ENCODE results near the gene GSG1L.

The GSG1L gene

GRCh38 chr16:28063591-28064061 is at the start of gene GSG1L:
TSS of gene GSG1L (minus strand) at chr16:28063714. CDS start at chr16:28063424, 290 bp downstream.
- DNase-seq (ENCODE audit: low spot score), result no peak

- no peak for DNase-seq (ENCODE audit: low spot score)
Measured at GRCh38 chr16:28112908-28113307, 49.4 kb upstream of the GSG1L start.

DNA sequence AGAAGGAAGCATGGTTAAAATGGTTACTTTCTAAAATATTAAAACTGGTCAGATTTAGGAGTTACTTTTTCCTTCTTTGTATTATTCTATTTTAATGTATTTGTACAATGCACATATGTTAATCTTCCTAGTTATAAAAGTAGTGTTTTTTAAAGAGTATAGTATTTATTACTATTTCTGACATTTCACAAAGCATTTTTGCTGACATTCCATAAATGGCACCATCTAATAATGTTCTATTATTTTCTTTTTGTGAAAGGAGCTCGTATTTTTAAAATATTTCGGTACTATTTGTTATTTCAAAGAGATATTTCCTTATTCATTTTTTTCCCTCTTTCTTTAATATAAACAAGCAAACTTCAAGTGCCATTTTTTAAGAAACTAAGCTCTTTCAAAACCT is 47.5 kb upstream of the GSG1L start:
- DNase-seq (ENCODE audit: low spot score), result no peak

GRCh38 chr16:28110479-28110878 is 47.0 kb upstream of the GSG1L start:
- DNase-seq (ENCODE audit: low spot score), result no peak

GRCh38 chr16:28110074-28110473 is 46.6 kb upstream of the GSG1L start:
- no peak for DNase-seq (ENCODE audit: low spot score)

GRCh38 chr16:28108590-28109247 is 45.2 kb upstream of the GSG1L start:
- no peak for DNase-seq (ENCODE audit: low spot score)

GRCh38 chr16:28107232-28107631 is 43.7 kb upstream of the GSG1L start:
- no peak for DNase-seq (ENCODE audit: low spot score)

GRCh38 chr16:28106467-28107215 is 43.1 kb upstream of the GSG1L start:
- no peak for DNase-seq (ENCODE audit: low spot score)

GRCh38 chr16:28105954-28106353 is 42.4 kb upstream of the GSG1L start:
- DNase-seq (ENCODE audit: low spot score), result no peak

GRCh38 chr16:28105297-28105696 is 41.8 kb upstream of the GSG1L start:
- no peak for DNase-seq (ENCODE audit: low spot score)

GRCh38 chr16:28104404-28104803 is 40.9 kb upstream of the GSG1L start:
- DNase-seq (ENCODE audit: low spot score), result no peak

DNA sequence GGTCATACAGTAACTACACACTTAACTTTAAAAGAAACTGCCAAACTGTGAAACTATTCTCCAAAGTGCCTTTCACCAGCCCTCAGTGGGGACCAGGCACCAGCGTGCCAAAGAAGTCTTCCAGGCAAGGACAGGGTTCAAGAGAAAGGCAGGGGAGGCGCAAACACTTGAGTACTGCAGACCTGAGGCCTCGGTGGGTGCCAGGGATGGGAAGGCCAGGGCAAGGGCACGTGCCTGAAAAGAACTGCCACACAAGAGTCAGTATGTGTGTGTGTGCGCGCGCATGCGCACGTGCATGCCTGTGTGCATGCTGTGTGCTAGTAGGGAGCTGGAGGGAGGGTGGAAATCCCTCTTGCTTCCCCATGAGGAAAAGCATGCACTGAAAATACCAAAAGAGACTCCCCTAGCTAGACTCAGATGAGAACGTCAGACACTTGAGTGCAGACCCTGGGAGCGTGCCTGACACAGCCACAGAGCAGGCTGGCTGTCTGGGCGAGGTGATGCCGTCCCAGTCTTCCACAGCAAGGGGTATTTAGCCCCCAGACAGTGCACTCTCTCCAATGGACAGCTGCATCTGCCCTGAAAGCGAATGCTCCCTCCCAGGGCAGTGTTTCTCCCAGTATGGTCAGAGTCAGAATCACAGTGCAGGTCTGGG is 40.1 kb upstream of the GSG1L start:
- DNase-seq (ENCODE audit: low spot score), result no peak

DNA sequence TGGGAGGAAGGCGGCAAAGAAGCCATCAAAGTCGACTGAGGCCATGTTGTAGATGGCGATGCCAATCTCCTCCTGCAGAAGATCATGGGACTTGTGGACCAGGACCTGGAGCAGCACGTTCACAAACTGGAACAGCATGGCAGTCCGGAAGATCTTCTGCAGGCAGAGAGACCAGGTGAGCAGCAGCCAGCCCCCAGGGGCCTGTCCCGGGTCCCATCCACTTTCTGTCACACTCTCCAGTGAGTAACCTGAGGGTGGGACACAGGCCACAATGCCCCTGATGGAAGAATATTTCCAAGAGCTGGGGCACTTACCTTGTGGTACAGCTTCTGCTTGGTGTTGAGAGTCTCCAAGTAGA is 38.0 kb upstream of the GSG1L start:
- DNase-seq (ENCODE audit: low spot score), result no peak

- DNase-seq (ENCODE audit: low spot score), result no peak
Measured at GRCh38 chr16:28100810-28101532, 37.5 kb upstream of the GSG1L start.

GRCh38 chr16:28098959-28099945 is 35.7 kb upstream of the GSG1L start:
- no peak for DNase-seq (ENCODE audit: low spot score)

- no peak for DNase-seq (ENCODE audit: low spot score)
Measured at GRCh38 chr16:28098171-28098958, 34.9 kb upstream of the GSG1L start.

GRCh38 chr16:28096983-28097899 is 33.7 kb upstream of the GSG1L start:
- DNase-seq (ENCODE audit: low spot score), result no peak

DNA sequence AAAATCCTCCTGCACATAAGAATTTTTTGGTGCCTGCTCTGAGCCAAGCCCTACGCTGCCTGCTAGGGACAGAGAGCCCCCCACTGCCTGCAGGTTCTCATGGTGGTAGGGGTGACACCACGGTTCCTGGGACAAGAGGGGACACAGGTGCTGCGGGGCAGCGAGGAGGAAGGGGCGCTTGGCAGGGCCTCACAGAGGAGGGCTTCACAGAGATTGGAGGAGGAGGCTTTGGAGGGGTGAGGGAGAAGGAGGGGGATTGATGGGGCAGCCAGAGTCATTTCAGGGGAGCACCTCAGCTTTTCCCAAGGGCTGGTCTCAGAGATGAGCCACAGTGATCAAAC is 29.8 kb upstream of the GSG1L start:
- DNase-seq (ENCODE audit: low spot score), result no peak

GRCh38 chr16:28092721-28093384 is 29.3 kb upstream of the GSG1L start:
- no peak for DNase-seq (ENCODE audit: low spot score)

All from left forelimb (tissue), 1 donor.